OCI-LY3 (cell line): ENCODE results near the gene GFRA1.

ENCODE experiments used
- H2AFZ ChIP-seq: fragments of 200-600, 300-600 bp; shearing (Covaris generic); 2 replicates; pipeline ENCODE4 v1.6.0; 2014; ENCODE audit warnings: antibody characterized with exemption, low read depth, low read length
- H3K27ac ChIP-seq: fragments of 200-600, 300-600 bp; sonication (generic); 2 replicates; pipeline ENCODE4 v1.5.1; 2014; ENCODE audit warnings: mild to moderate bottlenecking, low read length, moderate library complexity, mixed read lengths
- H3K27me3 ChIP-seq: fragments of 200-600, 300-600 bp; sonication (generic); 2 replicates; pipeline ENCODE4 v1.6.1; 2014; ENCODE audit warnings: low read depth, low read length, mixed read lengths
- H3K36me3 ChIP-seq: fragments of 200-600, 300-600 bp; sonication (generic); replicated peaks from 2 replicates; pipeline ENCODE3; 2014; ENCODE audit warnings: low read depth, low read length, mixed read lengths
- H3K4me1 ChIP-seq: fragments of 300-600, 200-600 bp; sonication (generic); 2 replicates; pipeline ENCODE4 v1.6.1; 2014; ENCODE audit warnings: low read length, mixed read lengths
- H3K4me2 ChIP-seq: fragments of 200-600, 300-600 bp; sonication (generic); 2 replicates; pipeline ENCODE4 v1.6.1; 2014; ENCODE audit warnings: low read length, mixed read lengths
- H3K4me3 ChIP-seq: fragments of 300-600, 200-600 bp; sonication (generic); 2 replicates; pipeline ENCODE4 v1.5.1; 2014; ENCODE audit warnings: antibody characterized with exemption, mild to moderate bottlenecking, low read length, moderate library complexity
- H3K79me2 ChIP-seq: fragments of 300-600, 200-600 bp; shearing (Covaris generic); 2 replicates; pipeline ENCODE4 v1.6.1; 2014; ENCODE audit warnings: mild to moderate bottlenecking, low read length, mixed read lengths
- H3K9ac ChIP-seq: fragments of 300-600, 200-600 bp; shearing (Covaris generic); 2 replicates; pipeline ENCODE4 v1.6.0; 2014; ENCODE audit warnings: mild to moderate bottlenecking, low read length, moderate library complexity
- H3K9me3 ChIP-seq: fragments of 200-600, 300-600 bp; shearing (Covaris generic); 2 replicates; pipeline ENCODE4 v1.6.1; 2014; ENCODE audit warnings: low read length, mixed read lengths; ENCODE audit not compliant: insufficient read depth
- H4K20me1 ChIP-seq: fragments of 200-600, 300-600 bp; sonication (generic); 2 replicates; pipeline ENCODE4 v1.6.1; 2016; ENCODE audit warnings: low read length, mixed read lengths; ENCODE audit not compliant: insufficient read depth
- CTCF ChIP-seq: fragments of 200-600, 300-600 bp; sonication (generic); IDR thresholded peaks from 2 replicates; pipeline ENCODE4 v1.5.1; 2014; ENCODE audit warnings: antibody characterized with exemption, low read length, low read depth
- EZH2phosphoT487 ChIP-seq: fragments of 200-600 bp; shearing (Covaris generic); IDR thresholded peaks from 2 replicates; pipeline ENCODE4 v1.6.1; 2018; ENCODE audit warnings: antibody characterized with exemption, mixed run types, low read depth

The GFRA1 gene

GRCh38 chr10:116237970-116238369, 35.0 kb downstream of the GFRA1 start:
- Histone ChIP-seq H3K4me1 (no peaks in the 10 kb centered on the region), H3K36me3 (no peaks in the 10 kb centered on the region), H3K9ac (no peak overlapping the region), H2AFZ (no peak overlapping the region), H3K27me3 (no peaks in the 10 kb centered on the region), H3K79me2 (no peaks in the 10 kb centered on the region), H3K27ac (no peak overlapping the region), H3K4me3 (no peak overlapping the region), H3K4me2 (no peak overlapping the region), H4K20me1 (no peaks in the 10 kb centered on the region), H3K9me3 (no peaks in the 10 kb centered on the region)
- TF ChIP-seq EZH2phosphoT487 (no peak), CTCF (no peak)

- Histone ChIP-seq H3K9ac (no peak overlapping the region), H4K20me1 (no peaks in the 10 kb centered on the region), H3K4me2 (no peak overlapping the region), H3K27ac (no peak overlapping the region), H3K4me3 (no peak overlapping the region), H3K27me3 (no peaks in the 10 kb centered on the region), H3K79me2 (no peaks in the 10 kb centered on the region), H3K9me3 (no peaks in the 10 kb centered on the region), H3K4me1 (no peaks in the 10 kb centered on the region), H3K36me3 (no peaks in the 10 kb centered on the region), H2AFZ (no peak overlapping the region)
- TF ChIP-seq EZH2phosphoT487 = no peak
- TF ChIP-seq CTCF = no peak
Observed at GRCh38 chr10:116237260-116237659, 35.7 kb downstream of the GFRA1 start.

GRCh38 chr10:116233230-116233629, 39.8 kb downstream of the GFRA1 start:
- H3K79me2 ChIP-seq = no peaks in the 10 kb centered on the region

GRCh38 chr10:116232613-116233012, 40.4 kb downstream of the GFRA1 start:
- Histone ChIP-seq H3K79me2 (no peaks in the 10 kb centered on the region), H3K27ac (no peak overlapping the region), H3K36me3 (no peaks in the 10 kb centered on the region), H3K4me3 (no peak overlapping the region), H3K4me1 (no peaks in the 10 kb centered on the region), H3K27me3 (no peaks in the 10 kb centered on the region), H3K9ac (no peak overlapping the region), H2AFZ (no peak overlapping the region), H3K9me3 (no peaks in the 10 kb centered on the region), H3K4me2 (no peak overlapping the region), H4K20me1 (no peaks in the 10 kb centered on the region)
- TF ChIP-seq CTCF (no peak), EZH2phosphoT487 (no peak)

More at GRCh38 chr10:116233230-116233629, 39.8 kb downstream of the GFRA1 start:
- no peak overlapping the region for H2AFZ ChIP-seq
- no peak overlapping the region for H3K9ac ChIP-seq
- H3K36me3 ChIP-seq = no peaks in the 10 kb centered on the region
- no peaks in the 10 kb centered on the region for H3K9me3 ChIP-seq
- no peaks in the 10 kb centered on the region for H3K4me1 ChIP-seq
- H4K20me1 ChIP-seq = no peaks in the 10 kb centered on the region
- H3K4me3 ChIP-seq = no peak overlapping the region
- H3K27ac ChIP-seq = no peak overlapping the region
- TF ChIP-seq CTCF (no peak), EZH2phosphoT487 (no peak)
- H3K4me2 ChIP-seq = no peak overlapping the region
- H3K27me3 ChIP-seq = no peaks in the 10 kb centered on the region
